HG03469 (cell line): ENCODE data around the gene AAMDC.
"Not testable (repeated sequence)": the region's sequence is repeated elsewhere in the genome, so short reads cannot be mapped to it uniquely, and the experiment has no call there.

Experiments used
- ATAC-seq: cut with Tn5 transposase; IDR thresholded peaks from one replicate; pipeline ENCODE4 v1.9.1; 2021; ENCODE audit warnings: mild to moderate bottlenecking, moderate library complexity, moderate number of reproducible peaks; ENCODE audit not compliant: unreplicated experiment

Gene AAMDC

GRCh38 chr11:77819921-77820564 lies 901 bp upstream of the AAMDC start:
- ATAC-seq: peak; percentile 5

GRCh38 chr11:77821349-77821851 lies 456 bp downstream of the AAMDC start:
- no peak for ATAC-seq

- not testable (repeated sequence) for ATAC-seq
These were observed 1.2 kb downstream of the AAMDC start for GRCh38 chr11:77822126-77822525.

- ATAC-seq: no peak
These were observed 2.8 kb downstream of the AAMDC start for GRCh38 chr11:77823775-77824174.

GRCh38 chr11:77828926-77829325 lies 8.0 kb downstream of the AAMDC start:
- ATAC-seq: no peak

- no peak for ATAC-seq
These were observed 12.4 kb downstream of the AAMDC start for GRCh38 chr11:77833302-77833701.

- ATAC-seq: no peak
These were observed 21.6 kb downstream of the AAMDC start for GRCh38 chr11:77842441-77843121.

GRCh38 chr11:77843700-77844099 lies 22.8 kb downstream of the AAMDC start:
- not testable (repeated sequence) for ATAC-seq

- ATAC-seq: no peak
These were observed 30.6 kb downstream of the AAMDC start for GRCh38 chr11:77851503-77851902.

GRCh38 chr11:77854838-77855237 lies 33.9 kb downstream of the AAMDC start:
- no peak for ATAC-seq

- ATAC-seq: not testable (repeated sequence)
These were observed 37.0 kb downstream of the AAMDC start for GRCh38 chr11:77857906-77858457.

- not testable (repeated sequence) for ATAC-seq
These were observed 40.5 kb downstream of the AAMDC start for GRCh38 chr11:77861444-77861843.

GRCh38 chr11:77865805-77866204 lies 44.9 kb downstream of the AAMDC start:
- ATAC-seq: no peak

- no peak for ATAC-seq
These were observed 45.4 kb downstream of the AAMDC start for GRCh38 chr11:77866336-77866735.

GRCh38 chr11:77868744-77869143 lies 47.8 kb downstream of the AAMDC start:
- ATAC-seq: no peak

- ATAC-seq: no peak
These were observed 50.9 kb downstream of the AAMDC start for GRCh38 chr11:77871855-77872254.

GRCh38 chr11:77873345-77873744 lies 52.4 kb downstream of the AAMDC start:
- ATAC-seq: no peak

GRCh38 chr11:77874206-77874605 lies 53.3 kb downstream of the AAMDC start:
- ATAC-seq: no peak

GRCh38 chr11:77876045-77876444 lies 55.1 kb downstream of the AAMDC start:
- no peak for ATAC-seq

- ATAC-seq: not testable (repeated sequence)
These were observed 57.3 kb downstream of the AAMDC start for GRCh38 chr11:77878247-77878646.

GRCh38 chr11:77879218-77879617 lies 58.3 kb downstream of the AAMDC start:
- ATAC-seq: no peak

GRCh38 chr11:77882396-77882795 lies 61.5 kb downstream of the AAMDC start:
- ATAC-seq: no peak
